Measurements from ENCODE around the gene MFSD6L. TPM values are rescaled to one million over a fixed set of nuclear protein-coding genes. Genes with fewer than 3 reads are reported as not detected.

MFSD6L gene
- total and polyA plus RNA-seq, 2 of the 13 experiments (the other 11 are each of a cell fraction or from before 2014, with no cell fraction given), result not detected

DNA sequence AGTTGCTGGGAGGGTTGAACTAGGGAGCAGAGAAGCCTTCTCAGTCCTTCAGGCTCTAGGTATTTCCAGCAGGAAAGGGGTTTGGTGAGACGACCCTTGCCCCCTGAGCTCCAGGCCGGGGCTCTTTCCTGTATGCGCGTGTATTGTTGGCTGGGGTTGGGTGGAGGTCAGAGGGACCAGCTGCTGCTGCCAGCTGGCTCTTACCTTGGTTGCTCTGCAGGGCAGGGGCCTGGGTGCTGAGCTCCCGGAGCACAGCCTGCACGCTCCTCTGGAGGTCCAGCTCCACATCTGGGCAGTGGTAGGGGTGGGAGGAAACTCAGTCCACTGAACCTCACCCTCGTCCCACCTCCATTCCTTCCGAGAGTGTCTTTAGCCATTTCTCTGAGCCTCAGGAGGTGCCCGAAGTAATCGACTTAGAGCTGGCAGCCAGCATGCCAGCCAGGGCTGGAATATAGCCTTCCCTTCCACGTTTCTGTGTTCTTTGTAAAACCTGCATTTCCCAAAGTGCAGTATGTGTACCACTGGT, 40.3 kb upstream of the MFSD6L start:
- no peak for TF ChIP-seq ZNF296 (CRISPR knock-in tag; conservative IDR thresholded peaks at IDR 0.05)
- no peak for TF ChIP-seq KAT7 (CRISPR knock-in tag; IDR thresholded peaks at IDR 0.05; ENCODE audit: borderline replicate concordance)
- TF ChIP-seq, protein P1, sequence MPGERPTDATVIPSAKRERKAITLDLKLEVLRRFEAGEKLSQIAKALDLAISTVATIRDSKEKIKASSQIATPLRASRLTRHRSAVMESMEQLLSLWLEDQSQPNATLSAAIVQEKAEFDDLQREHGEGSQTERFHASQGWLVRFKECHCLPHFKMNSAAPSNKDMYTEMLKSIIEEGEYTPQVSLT (CRISPR knock-in tag; IDR thresholded peaks at IDR 0.05; ENCODE audit: borderline replicate concordance, low read depth), result no peak
- no peak for TF ChIP-seq BCL6 (CRISPR knock-in tag; IDR thresholded peaks at IDR 0.05)
- no peak for TF ChIP-seq ZNF138 (CRISPR knock-in tag; IDR thresholded peaks at IDR 0.05; ENCODE audit: low read depth)
- no peak for TF ChIP-seq STAT5B (CRISPR knock-in tag; IDR thresholded peaks at IDR 0.05)
- TF ChIP-seq GATAD2A (CRISPR knock-in tag; IDR thresholded peaks at IDR 0.05), result no peak
- TF ChIP-seq, protein P2, sequence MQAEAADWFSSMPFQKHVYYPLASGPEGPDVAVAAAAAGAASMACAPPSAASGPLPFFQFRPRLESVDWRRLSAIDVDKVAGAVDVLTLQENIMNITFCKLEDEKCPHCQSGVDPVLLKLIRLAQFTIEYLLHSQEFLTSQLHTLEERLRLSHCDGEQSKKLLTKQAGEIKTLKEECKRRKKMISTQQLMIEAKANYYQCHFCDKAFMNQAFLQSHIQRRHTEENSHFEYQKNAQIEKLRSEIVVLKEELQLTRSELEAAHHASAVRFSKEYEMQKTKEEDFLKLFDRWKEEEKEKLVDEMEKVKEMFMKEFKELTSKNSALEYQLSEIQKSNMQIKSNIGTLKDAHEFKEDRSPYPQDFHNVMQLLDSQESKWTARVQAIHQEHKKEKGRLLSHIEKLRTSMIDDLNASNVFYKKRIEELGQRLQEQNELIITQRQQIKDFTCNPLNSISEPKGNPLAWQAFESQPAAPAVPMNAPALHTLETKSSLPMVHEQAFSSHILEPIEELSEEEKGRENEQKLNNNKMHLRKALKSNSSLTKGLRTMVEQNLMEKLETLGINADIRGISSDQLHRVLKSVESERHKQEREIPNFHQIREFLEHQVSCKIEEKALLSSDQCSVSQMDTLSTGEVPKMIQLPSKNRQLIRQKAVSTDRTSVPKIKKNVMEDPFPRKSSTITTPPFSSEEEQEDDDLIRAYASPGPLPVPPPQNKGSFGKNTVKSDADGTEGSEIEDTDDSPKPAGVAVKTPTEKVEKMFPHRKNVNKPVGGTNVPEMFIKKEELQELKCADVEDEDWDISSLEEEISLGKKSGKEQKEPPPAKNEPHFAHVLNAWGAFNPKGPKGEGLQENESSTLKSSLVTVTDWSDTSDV (CRISPR knock-in tag; IDR thresholded peaks at IDR 0.05), result no peak
- ATAC-seq (no peak), FAIRE-seq (no peak), DNase-seq (ENCODE audit: low spot score) (no peak)
- CTCF ChIA-PET (ENCODE audit: low intra/inter-chr PET ratio, low total read pairs), result no interaction called here
- no TSS peak for BruUV-seq (replicated peaks)
- no peaks in the 10 kb centered on the region for H4K20me1 ChIP-seq (ENCODE audit: insufficient read depth, low read length)
- H3K36me3 ChIP-seq (replicated peaks in 1 of 2; ENCODE audit: control insufficient read depth in 1 of 2, insufficient read depth in 2 of 2, low read length in 2 of 2), result no peaks in the 10 kb centered on the region
- POLR2A ChIA-PET, result no interaction called here
- no peaks in the 10 kb centered on the region for H3K4me1 ChIP-seq (ENCODE audit: insufficient read depth, low read length)
- no peak overlapping the region for H3K4me2 ChIP-seq (ENCODE audit: low read depth, low read length)
- H2AFZ ChIP-seq (ENCODE audit: low read length), result no peak overlapping the region
- no peaks in the 10 kb centered on the region for H3K79me2 ChIP-seq (ENCODE audit: insufficient read depth, low read length)
- intact Hi-C loops (cut with micrococcal nuclease; ENCODE audit: unreplicated experiment) (no loop called here), in situ Hi-C loops (cut with HindIII; ENCODE audit: extremely low pct_ligation_motif_present, low pct_unique_long_range_greater_than_20kb) (no loop called here)
- H3K27ac ChIP-seq (ENCODE audit: extremely low read length, insufficient read depth, low read length), result no peak overlapping the region
- WGBS (ENCODE audit: low lambda C conversion rate), result 20% methylated on average over 6 of the region's 11 CpGs
- no peak overlapping the region for H3K9ac ChIP-seq (ENCODE audit: insufficient read depth, low read depth, low read length)
- peaks cover 3 to 11% of the 10 kb centered on the region in 2 experiments; a peak in 4 of 5 replicates for H3K27me3 ChIP-seq (ENCODE audit: control insufficient read depth in 1 of 2, insufficient read depth in 2 of 2, low read length in 2 of 2)
- no peaks in the 10 kb centered on the region for H3K9me3 ChIP-seq (ENCODE audit: low read length)
- H3K4me3 ChIP-seq (replicated peaks in 1 of 3; ENCODE audit: insufficient read depth in 1 of 3, low read depth in 2 of 3, low read length in 3 of 3), result no peak overlapping the region
